ENCODE measurements around the gene CYP2A6.
A peak's percentile ranks its signal among the peaks of the same experiment; 100 is the strongest.

The CYP2A6 gene

DNA sequence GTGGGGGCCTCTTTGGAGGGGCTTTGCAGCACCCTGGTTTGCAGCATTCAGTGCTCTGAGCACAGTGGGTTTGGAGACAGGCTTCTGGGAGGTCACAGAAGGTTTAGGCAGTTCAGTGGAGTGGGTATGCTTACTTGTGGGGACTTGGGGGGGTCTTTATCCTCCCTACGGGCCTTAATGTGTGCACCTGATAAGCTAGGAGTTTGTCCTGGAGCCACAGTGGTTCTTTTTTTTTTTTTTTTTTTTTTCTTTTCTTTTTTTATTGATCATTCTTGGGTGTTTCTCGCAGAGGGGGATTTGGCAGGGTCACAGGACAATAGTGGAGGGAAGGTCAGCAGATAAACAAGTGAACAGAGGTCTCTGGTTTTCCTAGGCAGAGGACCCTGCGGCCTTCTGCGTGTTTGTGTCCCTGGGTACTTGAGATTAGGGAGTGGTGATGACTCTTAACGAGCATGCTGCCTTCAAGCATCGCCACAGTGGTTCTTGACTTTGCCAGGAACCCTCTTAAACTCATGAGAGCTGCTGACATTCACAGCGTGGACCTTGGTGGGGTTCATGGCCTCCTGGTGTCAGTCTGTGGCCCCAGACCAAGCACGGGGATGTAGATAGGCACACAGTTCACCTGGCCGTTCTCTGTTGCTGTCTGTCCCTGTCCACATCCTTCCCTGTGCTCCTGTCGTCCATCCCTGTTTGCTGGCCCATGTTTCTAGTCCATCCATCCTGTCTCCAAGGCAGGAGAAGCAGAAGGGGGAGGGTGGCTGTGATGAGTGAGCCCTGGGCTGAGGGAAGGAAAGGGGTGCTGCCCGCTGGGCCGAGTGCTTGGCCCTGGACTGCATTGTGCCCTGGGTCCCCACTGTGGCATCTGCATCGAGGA is 48.6 kb downstream of the CYP2A6 start:
- DNase-seq = no peak

DNA sequence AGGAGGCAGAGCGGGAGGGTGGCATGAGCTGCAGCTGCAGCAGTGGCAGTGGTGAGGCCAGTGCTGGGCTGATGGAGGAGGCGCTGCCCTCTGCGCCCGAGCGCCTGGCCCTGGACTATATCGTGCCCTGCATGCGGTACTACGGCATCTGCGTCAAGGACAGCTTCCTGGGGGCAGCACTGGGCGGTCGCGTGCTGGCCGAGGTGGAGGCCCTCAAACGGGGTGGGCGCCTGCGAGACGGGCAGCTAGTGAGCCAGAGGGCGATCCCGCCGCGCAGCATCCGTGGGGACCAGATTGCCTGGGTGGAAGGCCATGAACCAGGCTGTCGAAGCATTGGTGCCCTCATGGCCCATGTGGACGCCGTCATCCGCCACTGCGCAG is 49.3 kb downstream of the CYP2A6 start:
- DNase-seq = no peak

DNA sequence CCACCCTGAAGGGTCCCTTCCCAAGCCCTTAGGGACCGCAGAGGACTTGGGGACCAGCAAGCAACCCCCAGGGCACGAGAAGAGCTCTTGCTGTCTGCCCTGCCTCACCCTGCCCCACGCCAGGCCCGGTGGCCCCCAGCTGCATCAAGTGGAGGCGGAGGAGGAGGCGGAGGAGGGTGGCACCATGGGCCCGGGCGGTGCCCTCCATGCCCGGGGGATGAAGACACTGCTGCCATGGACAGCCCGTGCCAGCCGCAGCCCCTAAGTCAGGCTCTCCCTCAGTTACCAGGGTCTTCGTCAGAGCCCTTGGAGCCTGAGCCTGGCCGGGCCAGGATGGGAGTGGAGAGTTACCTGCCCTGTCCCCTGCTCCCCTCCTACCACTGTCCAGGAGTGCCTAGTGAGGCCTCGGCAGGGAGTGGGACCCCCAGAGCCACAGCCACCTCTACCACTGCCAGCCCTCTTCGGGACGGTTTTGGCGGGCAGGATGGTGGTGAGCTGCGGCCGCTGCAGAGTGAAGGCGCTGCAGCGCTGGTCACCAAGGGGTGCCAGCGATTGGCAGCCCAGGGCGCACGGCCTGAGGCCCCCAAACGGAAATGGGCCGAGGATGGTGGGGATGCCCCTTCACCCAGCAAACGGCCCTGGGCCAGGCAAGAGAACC is 49.8 kb downstream of the CYP2A6 start:
- no peak for DNase-seq

DNA sequence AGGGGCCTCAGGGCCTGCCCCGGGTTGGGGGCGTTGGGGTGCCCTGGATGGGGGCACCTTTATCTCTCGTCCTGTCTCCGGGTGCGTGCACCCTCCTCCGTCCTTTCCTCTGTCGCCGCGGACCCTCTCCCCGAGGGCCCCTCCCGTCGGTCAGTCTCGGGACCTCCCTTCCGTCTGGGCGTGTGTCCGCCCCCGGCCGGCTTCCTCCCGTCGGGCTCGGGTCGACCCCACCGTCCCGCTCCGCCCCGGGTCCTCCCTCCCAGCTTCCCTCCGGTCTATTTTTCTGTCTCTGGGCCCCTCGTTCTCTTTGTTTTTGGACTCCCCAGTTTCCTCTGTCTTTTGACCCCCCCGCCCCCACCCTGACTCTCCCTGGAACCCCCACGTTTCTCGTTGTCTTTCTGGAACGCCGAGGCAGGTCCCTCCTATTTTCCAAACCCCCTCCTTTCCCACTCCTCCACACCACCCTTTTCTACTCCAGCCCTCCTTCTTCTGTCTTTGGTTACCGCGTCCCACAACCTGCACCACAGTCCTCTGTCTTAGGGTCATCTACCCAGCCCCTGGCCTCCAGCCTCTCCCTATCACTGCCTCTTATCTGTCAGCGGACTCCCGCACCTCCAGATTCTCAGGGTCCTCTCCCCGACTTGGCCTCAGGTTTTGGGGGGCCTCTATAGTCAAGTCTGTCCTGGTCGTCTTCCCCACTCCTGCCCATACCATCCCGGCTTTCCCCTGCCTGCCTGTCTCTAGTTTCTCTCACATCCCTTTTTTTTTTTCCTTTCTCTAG is 50.5 kb downstream of the CYP2A6 start:
- no peak for DNase-seq

DNA sequence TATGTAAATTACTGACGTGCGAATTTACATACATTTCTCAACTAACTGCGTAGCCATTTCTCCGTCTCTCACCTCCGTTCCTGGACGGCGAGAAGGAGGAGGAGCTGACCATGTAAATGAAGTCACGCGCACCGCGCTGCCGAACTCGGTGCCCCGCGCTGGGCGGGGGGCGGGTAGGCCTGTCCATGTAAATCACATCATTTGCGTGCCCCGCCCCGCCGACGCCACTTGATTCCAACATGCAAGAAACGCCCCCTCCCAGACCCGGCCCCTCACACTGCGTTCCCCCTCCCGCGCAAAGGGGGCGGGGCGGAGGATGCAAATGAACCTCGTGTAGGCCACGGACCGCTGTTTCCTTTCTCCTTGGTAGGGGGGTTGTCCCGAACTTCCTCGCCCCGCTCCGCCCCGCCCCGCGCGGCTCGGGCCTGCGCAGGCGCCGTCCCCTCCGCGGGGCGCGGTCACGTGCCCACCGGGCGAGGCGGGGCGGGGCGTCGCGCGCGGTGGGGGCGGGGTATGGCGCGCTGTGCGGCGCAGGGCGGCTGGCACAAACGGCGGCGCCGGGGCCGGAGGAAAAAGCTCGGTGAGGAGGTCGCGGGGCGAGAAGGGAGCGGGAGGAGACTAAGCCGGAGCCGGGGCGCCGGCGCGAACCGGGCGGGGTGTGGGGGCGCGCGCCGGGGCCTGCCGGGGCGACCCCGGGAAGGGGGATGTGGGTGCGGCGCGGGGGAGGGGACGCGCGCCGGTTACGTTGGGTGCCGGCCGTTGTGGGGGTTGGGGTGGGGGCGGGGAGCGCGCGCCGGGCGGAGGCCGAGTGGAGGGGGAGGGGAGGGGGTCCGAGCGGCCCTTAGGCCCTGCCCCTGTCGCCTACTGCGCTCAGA is 51.3 kb downstream of the CYP2A6 start, which contains the start of gene EGLN2:
Gene EGLN2, plus strand, starts transcription at position 509 of the 875 bp plus-strand sequence. CDS start 1,382 bp downstream, outside the sequence.
- DNase-seq = peak; percentile 93 to 94

DNA sequence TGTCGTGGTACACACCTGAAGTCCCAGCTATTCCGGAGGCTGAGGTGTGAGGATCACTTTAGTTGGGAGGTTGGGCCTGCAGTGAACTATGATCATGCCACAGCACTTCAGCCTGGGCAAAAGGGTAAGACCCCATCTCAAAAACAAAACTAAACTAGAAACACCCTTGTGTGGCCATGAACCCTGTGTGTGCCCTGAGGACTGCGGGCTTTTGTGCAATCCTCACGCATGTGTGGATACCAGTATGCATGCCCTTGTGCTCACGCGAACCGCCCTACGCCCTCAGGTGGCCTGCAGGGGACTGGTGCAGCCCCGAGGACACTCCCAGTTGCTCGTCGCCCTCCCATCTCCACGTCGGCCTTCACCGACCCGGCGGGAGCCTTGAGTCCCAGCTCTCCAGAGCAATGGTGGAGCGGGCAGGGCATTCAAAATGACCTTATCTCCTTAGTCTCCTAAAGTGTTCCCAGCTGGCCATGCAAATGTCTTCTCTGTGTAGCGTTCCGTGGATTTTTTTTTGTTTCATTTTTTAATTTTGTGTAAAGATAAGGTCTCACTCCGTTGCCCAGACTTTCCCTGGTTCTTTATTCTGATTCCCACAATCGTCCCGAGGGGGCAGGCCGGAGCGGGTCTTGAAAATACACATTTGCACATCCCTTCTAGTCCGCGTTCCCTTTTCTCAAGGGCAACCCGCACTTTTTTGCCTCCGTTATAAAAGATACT is 52.1 kb downstream of the CYP2A6 start:
- DNase-seq = peak; percentile 10 to 40

DNA sequence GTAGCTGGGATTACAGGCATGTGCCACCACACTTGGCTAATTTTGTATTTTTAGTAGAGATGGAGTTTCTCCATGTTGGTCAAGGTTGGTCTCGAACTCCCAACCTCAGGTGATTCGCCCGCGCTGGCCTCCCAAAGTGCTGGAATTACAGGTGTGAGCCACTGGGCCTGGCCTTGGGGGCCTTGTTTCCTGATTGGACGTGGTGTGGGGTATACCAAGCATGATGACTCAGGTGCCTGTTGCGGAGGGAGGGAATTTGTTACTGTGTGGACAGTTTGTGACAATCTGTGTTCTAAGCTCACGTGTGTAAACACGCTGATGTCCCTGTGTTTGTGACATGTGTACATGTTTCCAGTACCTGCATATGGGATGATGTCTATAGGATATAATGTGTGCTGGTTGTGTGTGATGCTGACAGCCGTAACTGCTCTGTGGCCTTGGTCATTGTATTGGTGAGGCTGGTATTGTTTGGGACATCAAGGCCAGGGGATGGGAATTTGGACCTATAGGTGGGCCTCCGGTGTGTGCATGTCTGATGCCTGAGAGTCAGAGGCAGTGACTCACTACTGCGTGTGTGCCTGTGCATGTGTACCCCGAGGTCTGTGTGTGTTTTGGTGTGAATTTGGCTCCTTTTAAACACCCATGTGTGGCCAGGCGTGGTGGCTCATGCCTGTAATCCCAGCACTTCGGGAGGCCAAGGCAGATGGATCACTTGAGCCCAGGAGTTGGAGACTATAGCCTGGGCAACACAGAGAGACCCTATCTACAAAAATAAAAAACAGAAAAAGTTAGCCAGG is 52.9 kb downstream of the CYP2A6 start:
- no peak for DNase-seq

All from SW 1271 (cell line).